Brain microvascular endothelial cell (primary cell): ENCODE measurements around the gene ABCC1.

Source experiments
- DNase-seq: peaks from one replicate; pipeline ENCODE4 v3.0.0-alpha.2; 2020
- H3K27ac ChIP-seq: fragments of 250-450 bp; sonication (Bioruptor Pico); 2 replicates; pipeline ENCODE4 v1.5.1; 2020; ENCODE audit warnings: mild to moderate bottlenecking, moderate library complexity
- H3K27me3 ChIP-seq: fragments of 250-450 bp; sonication (Bioruptor Pico); replicated peaks from 2 replicates; pipeline ENCODE4 v1.5.1; 2020; ENCODE audit warnings: mild to moderate bottlenecking
- H3K36me3 ChIP-seq: fragments of 250-450 bp; sonication (Bioruptor Pico); replicated peaks from 2 replicates; pipeline ENCODE4 v1.5.1; 2020; ENCODE audit warnings: mild to moderate bottlenecking
- H3K4me3 ChIP-seq: 2 replicates; pipeline ENCODE4 v1.5.1; 2011; ENCODE audit warnings: low read depth, mild to moderate bottlenecking, control low read depth, low read length, moderate library complexity
- in situ Hi-C: cut with HindIII; loops from 2 replicates; pipeline ENCODE4 v1.10.0; 2017; ENCODE audit warnings: low sequenced_read_pairs, low pct_ligation_motif_present
- TF ChIP-seq, protein P1 (sequence below): IDR thresholded peaks from 2 replicates; pipeline ENCODE4 v1.5.1; 2011; ENCODE audit warnings: low read depth, mild to moderate bottlenecking, moderate library complexity, low read length, control low read depth, inconsistent platforms; ENCODE audit errors: missing control alignments

The ABCC1 gene

DNA sequence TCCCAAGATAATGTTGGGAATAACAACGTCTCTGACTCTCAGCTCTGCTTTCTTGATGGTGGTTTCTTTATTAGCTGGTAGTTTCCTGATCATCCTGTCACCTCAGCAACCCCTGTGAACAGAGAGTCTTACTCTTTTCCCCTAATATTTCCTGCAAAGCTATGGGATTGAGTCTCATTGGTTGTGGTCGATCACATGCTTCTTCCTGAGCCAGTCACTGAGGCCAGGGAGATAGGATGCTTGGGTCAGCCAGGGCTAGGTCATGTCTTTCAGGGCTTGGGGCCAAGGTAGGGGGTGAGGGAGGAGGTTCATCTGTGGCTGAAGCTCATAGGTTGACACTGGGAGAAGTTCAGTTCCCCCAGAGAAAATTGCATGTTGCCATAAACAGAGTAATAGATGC lies 114.3 kb downstream of the ABCC1 start:
- DNase-seq: no peak
- no peaks in the 10 kb centered on the region for H3K27me3 ChIP-seq
- H3K4me3 ChIP-seq: no peak overlapping the region
- in situ Hi-C loops: no loop called here
- TF ChIP-seq, protein P1, sequence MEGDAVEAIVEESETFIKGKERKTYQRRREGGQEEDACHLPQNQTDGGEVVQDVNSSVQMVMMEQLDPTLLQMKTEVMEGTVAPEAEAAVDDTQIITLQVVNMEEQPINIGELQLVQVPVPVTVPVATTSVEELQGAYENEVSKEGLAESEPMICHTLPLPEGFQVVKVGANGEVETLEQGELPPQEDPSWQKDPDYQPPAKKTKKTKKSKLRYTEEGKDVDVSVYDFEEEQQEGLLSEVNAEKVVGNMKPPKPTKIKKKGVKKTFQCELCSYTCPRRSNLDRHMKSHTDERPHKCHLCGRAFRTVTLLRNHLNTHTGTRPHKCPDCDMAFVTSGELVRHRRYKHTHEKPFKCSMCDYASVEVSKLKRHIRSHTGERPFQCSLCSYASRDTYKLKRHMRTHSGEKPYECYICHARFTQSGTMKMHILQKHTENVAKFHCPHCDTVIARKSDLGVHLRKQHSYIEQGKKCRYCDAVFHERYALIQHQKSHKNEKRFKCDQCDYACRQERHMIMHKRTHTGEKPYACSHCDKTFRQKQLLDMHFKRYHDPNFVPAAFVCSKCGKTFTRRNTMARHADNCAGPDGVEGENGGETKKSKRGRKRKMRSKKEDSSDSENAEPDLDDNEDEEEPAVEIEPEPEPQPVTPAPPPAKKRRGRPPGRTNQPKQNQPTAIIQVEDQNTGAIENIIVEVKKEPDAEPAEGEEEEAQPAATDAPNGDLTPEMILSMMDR: no peak
- no peak overlapping the region for H3K27ac ChIP-seq
- H3K36me3 ChIP-seq: peaks cover 34% of the 10 kb centered on the region

DNA sequence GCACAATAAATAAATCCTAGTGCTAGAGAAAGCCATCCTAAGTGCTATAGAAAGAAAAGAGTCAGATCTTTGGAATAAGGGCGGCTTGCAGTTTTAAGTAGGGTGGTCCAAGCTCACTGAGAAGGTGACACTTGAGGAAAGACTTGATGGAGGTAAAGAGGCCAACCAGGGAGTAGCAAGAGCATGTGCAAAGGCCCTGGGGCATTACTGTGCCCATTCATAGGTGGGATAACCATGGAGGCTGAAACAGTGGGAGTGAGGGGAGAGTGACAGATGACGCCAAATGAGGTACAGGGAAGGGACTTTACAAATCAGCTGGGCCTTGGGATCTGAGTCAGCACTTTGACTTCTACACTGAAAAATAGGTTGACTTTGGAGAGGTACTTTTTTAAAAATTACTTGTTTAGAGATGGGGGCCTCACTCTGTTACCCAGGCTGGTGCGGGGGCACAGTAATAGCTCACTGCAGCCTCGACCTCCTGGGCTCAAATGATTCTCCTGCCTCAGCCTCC lies 115.5 kb downstream of the ABCC1 start:
- TF ChIP-seq, protein P1: no peak
- DNase-seq: no peak
- Histone ChIP-seq H3K27ac (no peak overlapping the region), H3K36me3 (peaks cover 33% of the 10 kb centered on the region), H3K4me3 (no peak overlapping the region), H3K27me3 (no peaks in the 10 kb centered on the region)
- in situ Hi-C loops: no loop called here

DNA sequence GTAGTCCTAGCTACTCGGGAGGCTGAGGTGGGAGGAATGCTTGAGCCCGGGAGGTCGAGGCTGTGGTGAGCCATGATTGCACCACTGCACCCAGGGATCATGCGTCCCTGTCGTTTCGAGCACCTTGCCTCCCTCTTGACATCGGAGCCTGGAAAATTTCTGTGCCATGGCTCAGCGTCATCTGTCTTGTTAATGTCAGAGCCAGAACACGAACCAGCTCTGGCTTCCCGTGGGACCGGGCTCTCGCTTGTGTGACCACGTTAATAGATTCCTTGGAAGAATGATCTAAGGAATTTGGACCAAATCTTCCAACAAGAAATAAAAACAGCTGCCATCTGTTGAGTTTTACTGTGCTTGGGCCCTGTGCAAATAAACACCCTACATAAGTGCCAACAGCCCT lies 117.7 kb downstream of the ABCC1 start:
- H3K36me3 ChIP-seq: peaks cover 24% of the 10 kb centered on the region
- in situ Hi-C loops: no loop called here
- TF ChIP-seq, protein P1: no peak

DNA sequence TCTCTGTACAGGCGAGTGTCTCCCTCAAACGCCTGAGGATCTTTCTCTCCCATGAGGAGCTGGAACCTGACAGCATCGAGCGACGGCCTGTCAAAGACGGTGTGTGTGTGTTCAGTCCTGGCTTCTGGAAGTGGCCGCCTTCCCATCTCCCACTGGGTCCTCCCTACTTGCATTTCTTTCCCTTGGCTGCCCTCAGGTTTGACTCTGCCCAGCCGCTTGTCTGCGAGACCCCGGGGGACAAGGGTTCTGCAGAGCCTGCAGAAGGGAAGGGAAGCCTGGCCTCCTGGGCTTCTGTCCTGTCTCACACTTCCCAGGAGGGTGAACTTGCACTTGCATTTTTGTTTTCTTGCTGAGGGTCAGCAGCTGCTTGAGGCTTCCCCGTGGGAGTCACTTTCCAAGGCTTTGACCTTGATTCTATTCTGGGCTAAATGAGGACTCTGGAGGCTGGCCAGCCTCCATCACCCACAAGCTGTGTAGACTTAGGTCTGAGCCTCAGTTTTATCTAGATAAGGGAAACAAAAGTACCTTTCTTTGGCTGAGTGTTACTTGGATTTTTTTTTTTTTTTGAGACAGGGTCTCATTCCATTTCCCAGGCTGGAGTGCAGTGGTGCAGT lies 122.3 kb downstream of the ABCC1 start:
- peak; percentile 60 for DNase-seq
- in situ Hi-C loops: no loop called here
- Histone ChIP-seq H3K27me3 (no peaks in the 10 kb centered on the region), H3K4me3 (no peak overlapping the region), H3K27ac (peak overlapping the region; percentile 25), H3K36me3 (peaks cover 37% of the 10 kb centered on the region)
- TF ChIP-seq, protein P1: no peak

More for the DNA sequence above, 117.7 kb downstream of the ABCC1 start:
- no peak for DNase-seq
- Histone ChIP-seq H3K27ac (no peak overlapping the region), H3K4me3 (no peak overlapping the region), H3K27me3 (no peaks in the 10 kb centered on the region)

DNA sequence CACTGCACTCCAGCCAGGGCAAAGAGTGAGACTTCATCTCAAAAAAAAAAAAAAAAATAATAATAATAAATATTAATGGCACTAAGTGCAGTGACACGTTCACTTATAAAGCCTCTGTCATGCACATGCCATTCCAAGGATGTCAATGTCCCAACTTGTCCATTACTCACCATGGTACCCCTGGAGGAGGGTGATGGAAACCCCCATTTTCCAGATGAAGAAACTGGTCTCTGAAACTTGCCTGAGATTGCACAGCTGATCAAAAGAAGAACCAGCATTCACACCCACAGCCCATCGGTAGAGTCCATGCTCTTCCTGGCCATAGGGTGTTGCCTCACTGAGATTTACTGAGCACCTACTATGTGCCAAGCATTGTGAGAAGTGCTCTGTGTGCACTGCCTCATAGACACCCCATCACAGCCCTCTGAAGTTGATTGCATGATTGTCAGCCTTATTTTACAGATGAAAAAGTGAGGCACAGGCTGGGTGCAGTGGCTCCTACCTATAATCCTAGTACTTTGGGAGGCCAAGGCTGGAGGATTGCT lies 123.7 kb downstream of the ABCC1 start:
- Histone ChIP-seq H3K4me3 (no peak overlapping the region), H3K27ac (no peak overlapping the region), H3K36me3 (peaks cover 48% of the 10 kb centered on the region), H3K27me3 (no peaks in the 10 kb centered on the region)
- TF ChIP-seq, protein P1: no peak
- no peak for DNase-seq
- in situ Hi-C loops: no loop called here
